GM23248 (cell line): ENCODE data around the gene NAA10. TPM values are rescaled to one million over a fixed set of nuclear protein-coding genes. Genes with fewer than 3 reads are reported as not detected.

Experiments
- DNase-seq: peaks from one replicate; pipeline ENCODE4 v3.0.0-alpha.2; 2015
- H2AFZ ChIP-seq: fragments of 200-600 bp; sonication (generic); 2 replicates; pipeline ENCODE4 v1.6.1; 2016; ENCODE audit warnings: antibody characterized with exemption
- H3F3A ChIP-seq: fragments of 200-600 bp; sonication (generic); 2 replicates; pipeline ENCODE4 v1.6.1; 2016; ENCODE audit warnings: mild to moderate bottlenecking, antibody characterized with exemption, mixed run types; ENCODE audit not compliant: insufficient read depth
- H3K27ac ChIP-seq: fragments of 200-600 bp; sonication (generic); 2 replicates; pipeline ENCODE4 v1.5.1; 2016; ENCODE audit warnings: mild to moderate bottlenecking
- H3K27me3 ChIP-seq: fragments of 200-600 bp; sonication (generic); replicated peaks from 2 replicates; pipeline ENCODE4 v1.6.1; 2016; ENCODE audit warnings: mild to moderate bottlenecking; ENCODE audit not compliant: insufficient read depth
- H3K36me3 ChIP-seq: fragments of 200-600 bp; sonication (generic); 2 replicates; pipeline ENCODE4 v1.6.1; 2016; ENCODE audit warnings: low read depth, mild to moderate bottlenecking
- H3K4me1 ChIP-seq: fragments of 200-600 bp; sonication (generic); 2 replicates; pipeline ENCODE4 v1.6.1; 2016; ENCODE audit warnings: mild to moderate bottlenecking; ENCODE audit not compliant: insufficient read depth
- H3K4me2 ChIP-seq: fragments of 200-600 bp; sonication (generic); one replicate; pipeline ENCODE4 v1.6.1; 2016; ENCODE audit warnings: mild to moderate bottlenecking; ENCODE audit not compliant: unreplicated experiment
- H3K4me3 ChIP-seq: fragments of 200-600 bp; sonication (generic); 2 replicates; pipeline ENCODE4 v1.5.1; 2016; ENCODE audit warnings: mild to moderate bottlenecking
- H3K79me2 ChIP-seq: fragments of 200-600 bp; sonication (generic); 2 replicates; pipeline ENCODE4 v1.6.1; 2016; ENCODE audit warnings: mild to moderate bottlenecking; ENCODE audit not compliant: insufficient read depth
- H3K9ac ChIP-seq: fragments of 200-600 bp; sonication (generic); 2 replicates; pipeline ENCODE4 v1.6.1; 2016; ENCODE audit warnings: mild to moderate bottlenecking
- H3K9me2 ChIP-seq: fragments of 200-600 bp; sonication (generic); 2 replicates; pipeline ENCODE4 v1.6.1; 2016; ENCODE audit warnings: mixed run types, mild to moderate bottlenecking, moderate library complexity; ENCODE audit not compliant: insufficient read depth
- H3K9me3 ChIP-seq: fragments of 200-600 bp; sonication (generic); one replicate; pipeline ENCODE4 v1.6.1; 2017; ENCODE audit warnings: low read depth
- H4K20me1 ChIP-seq: fragments of 200-600 bp; sonication (generic); 2 replicates; pipeline ENCODE4 v1.6.0; 2016; ENCODE audit not compliant: insufficient read depth
- EZH2 ChIP-seq: fragments of 200-600 bp; sonication (generic); IDR thresholded peaks from 2 replicates; pipeline ENCODE4 v1.6.1; 2018; ENCODE audit warnings: antibody characterized with exemption, mild to moderate bottlenecking; ENCODE audit not compliant: insufficient read depth, poor library complexity, severe bottlenecking
- EZH2phosphoT487 ChIP-seq: fragments of 200-600 bp; sonication (generic); IDR thresholded peaks from 2 replicates; pipeline ENCODE4 v1.6.1; 2018; ENCODE audit warnings: antibody characterized with exemption, moderate library complexity, mild to moderate bottlenecking, low read depth; ENCODE audit not compliant: insufficient read depth
- WGBS, 2 experiments: methylation state at CpG; one replicate each; pipeline ENCODE4 v1.1.6; 2015 to 2017; ENCODE audit warnings: low lambda C conversion rate in 2 of 2, low coverage in 1 of 2; ENCODE audit errors: missing lambda C conversion rate in 2 of 2; 5-methylcytosine and 5-hydroxymethylcytosine counted together
- in situ Hi-C: fragments of 300-500 bp; cut with MboI; formaldehyde crosslinking; loops from 2 replicates; pipeline ENCODE4 v1.15.0; 2020
- polyA plus RNA-seq: library from polyadenylated mRNA; unstranded; fragments of >200 nt; fragmentation: Nextera tagmentation; extraction: Ambion mirVana; gene quantifications from 2 replicates; pipeline ENCODE4 v1.2.1, GENCODE V29; 2016
- total RNA-seq: library from RNA; depleted of rRNA; stranded (reverse); fragments of >200 nt; shearing (Covaris generic); gene quantifications from 2 replicates; pipeline ENCODE4 v1.2.3, GENCODE V29; 2014

Gene NAA10
- total and polyA plus RNA-seq, 2 experiments from 2014 or later = 154 to 166 TPM

DNA sequence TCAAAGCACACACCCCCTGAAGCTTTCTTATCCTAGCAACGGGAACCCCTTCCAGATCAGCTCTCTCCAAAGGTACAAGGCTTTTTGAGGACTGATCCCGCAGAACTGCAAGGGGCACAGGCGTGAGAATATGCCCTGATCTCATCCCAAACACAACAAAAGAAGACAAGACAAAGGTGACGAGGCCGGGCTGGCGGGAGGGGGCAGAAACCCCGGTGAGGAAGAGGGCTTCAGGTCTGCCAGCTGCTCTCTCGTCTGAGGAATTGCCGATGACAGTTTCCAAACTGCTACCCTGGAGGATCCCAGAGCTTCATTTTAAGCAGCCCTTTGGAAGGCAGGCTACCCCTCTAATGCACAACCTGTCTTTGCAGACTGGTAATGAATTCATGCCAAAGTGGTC is 33.4 kb upstream of the NAA10 start:
- in situ Hi-C loops = no loop called here
- H3K9ac ChIP-seq = peak overlapping the region; percentile 100
- peaks cover 7% of the 10 kb centered on the region; the same call in 1 of the 2 replicates for H3F3A ChIP-seq

DNA sequence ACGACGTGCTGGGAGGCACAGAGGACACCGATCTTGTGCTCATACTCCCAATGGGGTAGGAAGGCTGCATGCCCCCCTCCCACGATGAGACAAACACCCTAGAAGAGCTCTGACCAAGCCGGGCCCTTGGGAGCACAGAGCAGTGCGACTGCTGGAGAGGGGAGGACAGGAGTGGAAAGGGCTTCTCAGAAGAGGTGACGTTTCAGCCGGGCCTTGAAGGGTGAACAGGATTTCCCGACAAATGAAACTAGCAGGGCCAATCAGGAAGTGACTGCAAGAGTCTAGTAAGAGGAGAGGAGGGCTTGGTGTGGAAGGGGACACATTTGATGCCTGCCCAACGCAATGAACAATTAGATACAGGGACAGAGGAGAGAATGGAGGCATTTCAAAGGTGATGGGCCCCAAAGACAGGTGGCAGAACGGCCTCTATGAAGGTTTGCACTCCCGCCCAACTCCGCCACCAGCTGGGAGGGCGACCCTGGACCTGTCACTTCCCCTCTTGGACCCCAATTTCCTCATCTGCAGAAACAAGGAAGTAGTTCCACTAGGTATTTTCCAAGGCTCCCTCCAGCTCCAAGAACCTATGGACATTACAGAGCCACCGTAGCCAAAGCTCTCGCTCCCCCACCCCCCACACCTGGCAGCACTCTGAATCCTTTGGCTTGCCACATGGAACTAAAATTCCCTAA is 32.8 kb upstream of the NAA10 start:
- no peak for DNase-seq
- Histone ChIP-seq H3K27me3 (no peaks in the 10 kb centered on the region), H3K79me2 (peaks cover 73% of the 10 kb centered on the region), H2AFZ (no peak overlapping the region), H3K4me2 (peak overlapping the region; percentile 94), H3K27ac (peak overlapping the region; percentile 100; the same call in 1 of the 2 replicates), H3F3A (0 out of 2 replicates have a peak, but pooled peaks cover 4% of the 10 kb centered on the region), H3K9me2 (no peaks in the 10 kb centered on the region), H3K4me3 (no peak overlapping the region), H4K20me1 (no peaks in the 10 kb centered on the region), H3K9me3 (no peaks in the 10 kb centered on the region), H3K4me1 (peaks cover 24% of the 10 kb centered on the region), H3K36me3 (no peaks in the 10 kb centered on the region), H3K9ac (peak overlapping the region; percentile 100; the same call in 1 of the 2 replicates)
- TF ChIP-seq EZH2 = no peak
- TF ChIP-seq EZH2phosphoT487 = no peak
- WGBS, 2 experiments = 46 to 58% methylated on average over 12 to 16 of the region's 16 CpGs
- in situ Hi-C loops = no loop called here

More for the DNA sequence above, 33.4 kb upstream of the NAA10 start:
- H4K20me1 ChIP-seq = no peaks in the 10 kb centered on the region
- peak overlapping the region; percentile 94 for H3K4me2 ChIP-seq
- peak overlapping the region; percentile 96 for H3K4me3 ChIP-seq
- H3K27me3 ChIP-seq = no peaks in the 10 kb centered on the region
- 34 to 56% methylated on average over 6 to 7 of the region's 9 CpGs for WGBS, 2 experiments
- no peaks in the 10 kb centered on the region for H3K9me2 ChIP-seq
- H3K4me1 ChIP-seq = peaks cover 24% of the 10 kb centered on the region
- TF ChIP-seq EZH2 = no peak
- TF ChIP-seq EZH2phosphoT487 = no peak
- H3K79me2 ChIP-seq = peaks cover 70% of the 10 kb centered on the region
- H3K36me3 ChIP-seq = no peaks in the 10 kb centered on the region
- H3K27ac ChIP-seq = peak overlapping the region; percentile 100
- H3K9me3 ChIP-seq = no peaks in the 10 kb centered on the region
- DNase-seq = no peak
- no peak overlapping the region for H2AFZ ChIP-seq

DNA sequence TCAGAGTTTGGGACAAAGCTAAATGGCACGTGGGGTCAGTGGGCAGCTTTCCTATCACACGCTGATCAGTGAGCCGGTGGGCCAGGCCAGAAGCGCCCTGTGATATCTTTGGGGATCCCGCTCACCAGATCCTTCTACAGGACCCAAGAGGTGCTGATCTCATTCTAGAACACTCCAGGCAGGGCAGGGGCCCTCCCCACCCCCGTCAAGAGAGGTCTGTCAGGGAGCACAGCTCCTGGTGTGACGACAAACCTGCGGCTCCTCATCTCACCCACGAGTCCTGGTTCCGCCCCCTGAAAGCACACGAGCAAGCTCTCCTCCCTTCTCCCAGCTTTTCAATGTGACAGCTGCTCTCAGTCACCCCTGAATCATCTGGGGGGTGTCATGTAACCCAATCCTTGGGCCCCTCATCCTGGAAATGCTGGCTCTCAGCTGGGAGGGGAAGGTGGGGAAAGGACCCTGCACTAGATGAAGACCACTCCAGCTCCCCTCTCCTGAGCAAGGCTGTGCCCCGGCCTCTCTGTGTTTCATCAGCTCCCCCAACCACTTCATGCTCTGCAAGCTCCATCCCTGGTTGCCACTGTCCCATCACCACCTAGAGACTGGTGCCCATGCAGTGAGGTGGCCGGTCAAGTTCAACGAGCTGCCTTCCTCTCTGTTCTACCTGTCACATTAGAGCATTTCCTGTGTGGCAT is 32.2 kb upstream of the NAA10 start:
- H3K9ac ChIP-seq = 0 out of 2 replicates have a peak overlapping the region, but pooled peaks have one; percentile 5
- peaks cover 24% of the 10 kb centered on the region for H3K4me1 ChIP-seq
- H3K9me3 ChIP-seq = no peaks in the 10 kb centered on the region
- TF ChIP-seq EZH2phosphoT487 = no peak
- no peak for TF ChIP-seq EZH2
- no peak overlapping the region for H2AFZ ChIP-seq
- H3K4me2 ChIP-seq = no peak overlapping the region
- peak; percentile 60 for DNase-seq
- H4K20me1 ChIP-seq = no peaks in the 10 kb centered on the region
- H3K4me3 ChIP-seq = no peak overlapping the region
- no peaks in the 10 kb centered on the region for H3K9me2 ChIP-seq
- H3K27ac ChIP-seq = peak overlapping the region; percentile 27; the same call in 1 of the 2 replicates
- 75 to 82% methylated on average over 2 to 8 of the region's 14 CpGs for WGBS, 2 experiments
- H3K36me3 ChIP-seq = no peaks in the 10 kb centered on the region
- in situ Hi-C loops = no loop called here
- H3K79me2 ChIP-seq = peaks cover 80% of the 10 kb centered on the region
- H3F3A ChIP-seq = 0 out of 2 replicates have a peak, but pooled peaks cover 4% of the 10 kb centered on the region
- no peaks in the 10 kb centered on the region for H3K27me3 ChIP-seq

DNA sequence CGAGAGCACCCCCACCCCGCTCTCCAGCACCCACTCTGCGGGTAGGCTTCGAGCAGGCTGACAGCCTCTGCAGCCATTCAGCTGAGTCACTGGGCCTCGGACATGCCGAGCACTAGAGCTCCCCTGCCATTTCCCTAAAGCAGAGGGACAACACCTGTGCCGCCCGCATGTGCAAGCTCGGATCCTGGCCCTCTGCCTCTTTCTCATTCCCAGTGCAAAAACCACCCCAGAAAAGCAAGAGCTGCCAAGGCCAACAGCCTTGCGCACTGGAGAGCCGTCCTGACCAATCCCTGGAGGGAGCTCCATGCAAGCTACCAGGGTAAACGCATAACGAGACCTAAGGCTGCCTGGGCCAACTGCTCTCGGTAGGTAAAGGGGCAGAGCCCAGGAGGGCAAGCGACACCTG is 31.4 kb upstream of the NAA10 start:
- Histone ChIP-seq H3K4me2 (no peak overlapping the region), H3K36me3 (no peaks in the 10 kb centered on the region), H3K4me1 (peaks cover 24% of the 10 kb centered on the region), H3K9ac (0 out of 2 replicates have a peak overlapping the region, but pooled peaks have one; percentile 5), H3K79me2 (peaks cover 85% of the 10 kb centered on the region), H2AFZ (no peak overlapping the region), H3K27me3 (no peaks in the 10 kb centered on the region), H3K9me3 (no peaks in the 10 kb centered on the region), H3K27ac (no peak overlapping the region), H3K4me3 (no peak overlapping the region), H4K20me1 (no peaks in the 10 kb centered on the region), H3F3A (0 out of 2 replicates have a peak, but pooled peaks cover 4% of the 10 kb centered on the region), H3K9me2 (no peaks in the 10 kb centered on the region)
- TF ChIP-seq EZH2 (no peak), EZH2phosphoT487 (no peak)
- peak; percentile 46 for DNase-seq
- in situ Hi-C loops = no loop called here
- WGBS, 2 experiments = 48 to 61% methylated on average over 7 to 14 of the region's 15 CpGs
